HepG2 (cell line): ENCODE measurements around the gene TIMM9. TPM values are rescaled to one million over a fixed set of nuclear protein-coding genes. Genes with fewer than 3 reads are reported as not detected.

Experiments
- AHDC1 ChIP-seq: sonication (generic); formaldehyde crosslinking; IDR thresholded peaks from 2 replicates; pipeline ENCODE4 v1.5.1; 2020; ENCODE audit warnings: mild to moderate bottlenecking, missing genetic modification reagents, borderline replicate concordance
- BRCA1 ChIP-seq: sonication (generic); formaldehyde crosslinking; IDR thresholded peaks from 2 replicates; pipeline ENCODE4 v1.4.0; 2020; ENCODE audit warnings: missing genetic modification reagents
- DDIT3 ChIP-seq: sonication (generic); formaldehyde crosslinking; IDR thresholded peaks from 2 replicates; pipeline ENCODE4 v1.4.0; 2020; ENCODE audit warnings: mild to moderate bottlenecking, missing genetic modification reagents
- DPF2 ChIP-seq: sonication (generic); formaldehyde crosslinking; IDR thresholded peaks from 2 replicates; pipeline ENCODE4 v1.4.0; 2020; ENCODE audit warnings: mild to moderate bottlenecking, low read depth, missing genetic modification reagents, borderline replicate concordance
- FOXO1 ChIP-seq: sonication (generic); formaldehyde crosslinking; IDR thresholded peaks from 2 replicates; pipeline ENCODE4 v1.4.0; 2020; ENCODE audit warnings: missing genetic modification reagents
- MAFF ChIP-seq: IDR thresholded peaks from 2 replicates; pipeline ENCODE4 v1.6.1; 2011; ENCODE audit warnings: low read depth, low read length, improper control_type of control experiment
- ONECUT2 ChIP-seq: sonication (generic); formaldehyde crosslinking; IDR thresholded peaks from 2 replicates; pipeline ENCODE4 v1.4.0; 2020; ENCODE audit warnings: missing genetic modification reagents
- SUZ12 ChIP-seq: fragments of 150-350 bp; IDR thresholded peaks from 2 replicates; pipeline ENCODE4 v1.6.1; 2014; ENCODE audit warnings: low read depth, low read length
- TBP ChIP-seq: sonication (generic); formaldehyde crosslinking; IDR thresholded peaks from 2 replicates; pipeline ENCODE4 v1.5.0; 2020; ENCODE audit warnings: missing genetic modification reagents
- YEATS2 ChIP-seq: sonication (generic); formaldehyde crosslinking; IDR thresholded peaks from 2 replicates; pipeline ENCODE4 v1.4.0; 2020; ENCODE audit warnings: missing genetic modification reagents, borderline replicate concordance
- ZBTB1 ChIP-seq: sonication (generic); formaldehyde crosslinking; IDR thresholded peaks from 2 replicates; pipeline ENCODE4 v1.4.0; 2020; ENCODE audit warnings: missing genetic modification reagents, borderline replicate concordance
- ZNF574 ChIP-seq: sonication (generic); formaldehyde crosslinking; IDR thresholded peaks from 2 replicates; pipeline ENCODE4 v1.4.0; 2020; ENCODE audit warnings: missing genetic modification reagents
- ZNF768 ChIP-seq: sonication (generic); formaldehyde crosslinking; IDR thresholded peaks from 2 replicates; pipeline ENCODE4 v1.4.0; 2020; ENCODE audit warnings: missing genetic modification reagents
- ZSCAN9 ChIP-seq: IDR thresholded peaks from 2 replicates; pipeline ENCODE4 v1.6.1; 2016; ENCODE audit warnings: borderline replicate concordance
- polyA plus RNA-seq, 8 experiments: library from polyadenylated mRNA; depleted of rRNA in 3 of 8; stranded (reverse) in 7 of 8; unstranded in 1 of 8; fragments of >200 nt; fragmentation: Illumina TruSeq in 4 of 8; extraction: Trizol in 4 of 8; gene quantifications; 2 replicates each; pipeline versions ENCODE4 v1.2.1 to v1.2.3, GENCODE V29; 2011 to 2016; ENCODE audit warnings: low read depth in 4 of 8, missing spikeins in 1 of 8, mixed read lengths in 1 of 8; ENCODE audit not compliant: insufficient read depth in 1 of 8
- total RNA-seq, 5 experiments: library from RNA; depleted of rRNA; stranded (reverse); fragments of >200 nt; fragmentation: Illumina TruSeq; extraction: Trizol; gene quantifications; 2 replicates each; pipeline ENCODE4 v1.2.3, GENCODE V29; 2016; ENCODE audit warnings: low read depth in 1 of 5
- TF ChIP-seq, protein P1 (sequence below): sonication (generic); formaldehyde crosslinking; IDR thresholded peaks from 2 replicates; pipeline ENCODE4 v1.9.0; 2021; ENCODE audit warnings: missing genetic modification reagents, borderline replicate concordance
- TF ChIP-seq, protein P2 (sequence below): sonication (generic); formaldehyde crosslinking; IDR thresholded peaks from 2 replicates; pipeline ENCODE4 v1.9.0; 2021; ENCODE audit warnings: missing genetic modification reagents, borderline replicate concordance

TIMM9 gene
- total and polyA plus RNA-seq, 2 of the 13 experiments (the other 11 are each of a cell fraction or from before 2014, with no cell fraction given), result 30.5 to 42.5 TPM

DNA sequence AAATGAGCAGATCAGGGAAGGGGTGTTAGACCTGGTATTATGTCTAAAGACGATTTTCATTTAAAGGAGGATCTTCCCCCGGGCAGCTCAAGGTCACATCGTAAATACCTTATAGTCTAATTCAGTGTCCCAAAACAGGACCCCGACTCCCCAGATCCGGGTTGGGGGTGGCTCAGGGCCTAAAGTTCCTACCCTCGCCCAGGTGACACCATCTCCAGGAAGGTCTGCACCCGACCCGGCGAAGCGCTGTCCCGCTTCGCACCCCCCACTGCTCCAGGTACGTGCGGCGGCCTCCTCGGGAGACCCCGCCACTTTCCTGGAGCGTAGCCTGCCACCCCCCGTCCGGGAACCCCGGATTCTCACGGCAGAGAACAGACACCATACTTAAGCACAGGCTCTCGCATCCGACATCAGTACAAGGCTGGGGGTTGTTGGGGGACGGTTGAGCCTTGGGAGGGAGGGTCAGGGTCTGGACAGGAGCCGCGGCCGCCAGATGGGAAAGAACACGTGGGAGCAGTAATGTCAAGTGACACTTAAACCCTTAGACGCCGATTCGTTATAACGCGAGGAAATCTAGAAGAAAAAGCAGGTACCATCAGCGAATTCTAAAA lies 556 bp downstream of the TIMM9 start (continued):
- 0 out of 2 replicates have a peak, but pooled peaks have one; percentile 15 for TF ChIP-seq AHDC1 (CRISPR knock-in tag)
- no peak for TF ChIP-seq SUZ12
- no peak for TF ChIP-seq FOXO1 (CRISPR knock-in tag)
- TF ChIP-seq YEATS2 (CRISPR knock-in tag), result peak; percentile 25; the same call in 1 of the 2 replicates
- TF ChIP-seq ZBTB1, result no peak
- no peak for TF ChIP-seq DPF2 (CRISPR knock-in tag)
- TF ChIP-seq MAFF, result no peak
- no peak for TF ChIP-seq ZSCAN9 (CRISPR knock-in tag)
- TF ChIP-seq ZNF574 (CRISPR knock-in tag), result peak; percentile 15; the same call in 1 of the 2 replicates
- TF ChIP-seq ZNF768 (CRISPR knock-in tag), result peak; percentile 29; the same call in 1 of the 2 replicates
- TF ChIP-seq, protein P1, sequence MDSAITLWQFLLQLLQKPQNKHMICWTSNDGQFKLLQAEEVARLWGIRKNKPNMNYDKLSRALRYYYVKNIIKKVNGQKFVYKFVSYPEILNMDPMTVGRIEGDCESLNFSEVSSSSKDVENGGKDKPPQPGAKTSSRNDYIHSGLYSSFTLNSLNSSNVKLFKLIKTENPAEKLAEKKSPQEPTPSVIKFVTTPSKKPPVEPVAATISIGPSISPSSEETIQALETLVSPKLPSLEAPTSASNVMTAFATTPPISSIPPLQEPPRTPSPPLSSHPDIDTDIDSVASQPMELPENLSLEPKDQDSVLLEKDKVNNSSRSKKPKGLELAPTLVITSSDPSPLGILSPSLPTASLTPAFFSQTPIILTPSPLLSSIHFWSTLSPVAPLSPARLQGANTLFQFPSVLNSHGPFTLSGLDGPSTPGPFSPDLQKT, result no peak
- TF ChIP-seq BRCA1 (CRISPR knock-in tag), result 0 out of 2 replicates have a peak, but pooled peaks have one; percentile 48
- TF ChIP-seq, protein P2, sequence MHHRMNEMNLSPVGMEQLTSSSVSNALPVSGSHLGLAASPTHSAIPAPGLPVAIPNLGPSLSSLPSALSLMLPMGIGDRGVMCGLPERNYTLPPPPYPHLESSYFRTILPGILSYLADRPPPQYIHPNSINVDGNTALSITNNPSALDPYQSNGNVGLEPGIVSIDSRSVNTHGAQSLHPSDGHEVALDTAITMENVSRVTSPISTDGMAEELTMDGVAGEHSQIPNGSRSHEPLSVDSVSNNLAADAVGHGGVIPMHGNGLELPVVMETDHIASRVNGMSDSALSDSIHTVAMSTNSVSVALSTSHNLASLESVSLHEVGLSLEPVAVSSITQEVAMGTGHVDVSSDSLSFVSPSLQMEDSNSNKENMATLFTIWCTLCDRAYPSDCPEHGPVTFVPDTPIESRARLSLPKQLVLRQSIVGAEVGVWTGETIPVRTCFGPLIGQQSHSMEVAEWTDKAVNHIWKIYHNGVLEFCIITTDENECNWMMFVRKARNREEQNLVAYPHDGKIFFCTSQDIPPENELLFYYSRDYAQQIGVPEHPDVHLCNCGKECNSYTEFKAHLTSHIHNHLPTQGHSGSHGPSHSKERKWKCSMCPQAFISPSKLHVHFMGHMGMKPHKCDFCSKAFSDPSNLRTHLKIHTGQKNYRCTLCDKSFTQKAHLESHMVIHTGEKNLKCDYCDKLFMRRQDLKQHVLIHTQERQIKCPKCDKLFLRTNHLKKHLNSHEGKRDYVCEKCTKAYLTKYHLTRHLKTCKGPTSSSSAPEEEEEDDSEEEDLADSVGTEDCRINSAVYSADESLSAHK (CRISPR knock-in tag), result no peak
- TF ChIP-seq TBP (CRISPR knock-in tag), result no peak
- TF ChIP-seq ONECUT2 (CRISPR knock-in tag), result no peak
- no peak for TF ChIP-seq DDIT3 (CRISPR knock-in tag)
